Activated naive CD4-positive, alpha-beta T cell treated with anti-CD3 and anti-CD28 coated beads for 36 hours (primary cell): Measurements from ENCODE around the gene TGFB1. TPM values are rescaled to one million over a fixed set of nuclear protein-coding genes. Genes with fewer than 3 reads are reported as not detected.
A peak's percentile ranks its signal among the peaks of the same experiment; 100 is the strongest.

Source experiments
- CTCF ChIA-PET: fragments of 350-600 bp; sonication (Branson Sonifier 250); formaldehyde crosslinking; loops from one replicate; lab custom pipeline; 2021; ENCODE audit warnings: antibody characterized with exemption; lab: Charles Lee
- DNase-seq: peaks from one replicate; pipeline ENCODE4 v3.0.0-alpha.2; 2020
- H3K27ac Mint-ChIP-seq: one replicate; pipeline ENCODE4 v1.8.0; 2021; ENCODE audit warnings: mild to moderate bottlenecking, mixed read lengths
- H3K27me3 Mint-ChIP-seq: one replicate; pipeline ENCODE4 v1.8.0; 2021; ENCODE audit warnings: low read depth, mixed read lengths
- H3K36me3 Mint-ChIP-seq: one replicate; pipeline ENCODE4 v1.8.0; 2021; ENCODE audit warnings: low read depth, mixed read lengths
- H3K4me1 Mint-ChIP-seq: one replicate; pipeline ENCODE4 v1.8.0; 2021; ENCODE audit warnings: low read depth, mixed read lengths
- H3K4me3 Mint-ChIP-seq: one replicate; pipeline ENCODE4 v1.8.0; 2021; ENCODE audit warnings: mild to moderate bottlenecking, moderate library complexity, mixed read lengths
- H3K9me3 Mint-ChIP-seq: one replicate; pipeline ENCODE4 v1.8.0; 2021; ENCODE audit warnings: mixed read lengths
- intact Hi-C: fragments of 100-400 bp; cut with micrococcal nuclease; formaldehyde crosslinking; loops from one replicate; pipeline ENCODE4 v1.15.1; 2023
- total RNA-seq, 2 experiments: library from RNA; stranded (reverse); gene quantifications; one replicate each; pipeline ENCODE4 v1.2.3, GENCODE V29; 2021

The TGFB1 gene
- total RNA-seq, 2 experiments from 2014 or later: 94.4 to 95.6 TPM

GRCh38 chr19:41304706-41305483 lies 48.8 kb downstream of the TGFB1 start:
- Mint-ChIP-seq H3K27ac (peak overlapping the region; percentile 95), H3K36me3 (peaks cover 62% of the 10 kb centered on the region), H3K9me3 (no peaks in the 10 kb centered on the region), H3K27me3 (no peaks in the 10 kb centered on the region), H3K4me3 (no peak overlapping the region), H3K4me1 (peaks cover 93% of the 10 kb centered on the region)
- CTCF ChIA-PET: interaction anchor here (0.9 to 1.5 kb wide), 2 partner anchors 32 to 42 kb away, joined by 4 to 5 read pairs; no protein-coding TSS in a partner anchor
- DNase-seq: no peak
- intact Hi-C loops: loop anchor here (5.0 kb wide), 1 partner anchor 292 kb away; no protein-coding TSS in a partner anchor

GRCh38 chr19:41303954-41304353 lies 49.8 kb downstream of the TGFB1 start:
- CTCF ChIA-PET: no interaction called here
- DNase-seq: no peak
- intact Hi-C loops: loop anchor here (1.0 kb wide), 1 partner anchor 37 kb away; no protein-coding TSS in a partner anchor
- H3K27ac Mint-ChIP-seq: peak overlapping the region; percentile 95
- H3K36me3 Mint-ChIP-seq: peaks cover 71% of the 10 kb centered on the region
- H3K4me1 Mint-ChIP-seq: peaks cover 99% of the 10 kb centered on the region
- no peaks in the 10 kb centered on the region for H3K27me3 Mint-ChIP-seq
- H3K9me3 Mint-ChIP-seq: no peaks in the 10 kb centered on the region
- H3K4me3 Mint-ChIP-seq: no peak overlapping the region

- Mint-ChIP-seq H3K9me3 (no peaks in the 10 kb centered on the region), H3K4me3 (peak overlapping the region; percentile 53), H3K36me3 (peaks cover 75% of the 10 kb centered on the region), H3K27ac (peak overlapping the region; percentile 95), H3K27me3 (no peaks in the 10 kb centered on the region), H3K4me1 (peaks cover 99% of the 10 kb centered on the region)
- intact Hi-C loops: loop anchor here (1.0 kb wide), 1 partner anchor 35 kb away; no protein-coding TSS in a partner anchor
- DNase-seq: peak; percentile 86
- CTCF ChIA-PET: interaction anchor here (0.6 to 1.5 kb wide), 4 partner anchors 12 to 98 kb away, joined by 3 to 6 read pairs (median 4); no protein-coding TSS in a partner anchor
These were observed 50.9 kb downstream of the TGFB1 start for GRCh38 chr19:41302624-41303351.

- H3K27ac Mint-ChIP-seq: peak overlapping the region; percentile 2
- H3K27me3 Mint-ChIP-seq: no peaks in the 10 kb centered on the region
- no peak for DNase-seq
- H3K36me3 Mint-ChIP-seq: peaks cover 78% of the 10 kb centered on the region
- intact Hi-C loops: no loop called here
- no peaks in the 10 kb centered on the region for H3K9me3 Mint-ChIP-seq
- CTCF ChIA-PET: interaction anchor here (1.0 to 1.9 kb wide), 2 partner anchors 8 to 92 kb away, joined by 4 to 8 read pairs; no protein-coding TSS in a partner anchor
- no peak overlapping the region for H3K4me3 Mint-ChIP-seq
- peaks cover 100% of the 10 kb centered on the region for H3K4me1 Mint-ChIP-seq
These were observed 53.2 kb downstream of the TGFB1 start for GRCh38 chr19:41300555-41300954.

- H3K9me3 Mint-ChIP-seq: no peaks in the 10 kb centered on the region
- intact Hi-C loops: no loop called here
- DNase-seq: peak; percentile 43
- H3K27ac Mint-ChIP-seq: peak overlapping the region; percentile 54
- CTCF ChIA-PET: interaction anchor here (2.3 kb wide), 1 partner anchor 8 kb away, joined by 11 read pairs; no protein-coding TSS in a partner anchor
- H3K4me1 Mint-ChIP-seq: peaks cover 100% of the 10 kb centered on the region
- no peak overlapping the region for H3K4me3 Mint-ChIP-seq
- peaks cover 79% of the 10 kb centered on the region for H3K36me3 Mint-ChIP-seq
- H3K27me3 Mint-ChIP-seq: no peaks in the 10 kb centered on the region
These were observed 54.0 kb downstream of the TGFB1 start for GRCh38 chr19:41299755-41300089.

- CTCF ChIA-PET: interaction anchor here (0.5 to 2.3 kb wide), 5 partner anchors 8 to 132 kb away, joined by 3 to 11 read pairs (median 4); no protein-coding TSS in a partner anchor
- Mint-ChIP-seq H3K27me3 (no peaks in the 10 kb centered on the region), H3K4me1 (peaks cover 95% of the 10 kb centered on the region), H3K27ac (peak overlapping the region; percentile 54), H3K9me3 (no peaks in the 10 kb centered on the region), H3K36me3 (peaks cover 79% of the 10 kb centered on the region), H3K4me3 (no peak overlapping the region)
- intact Hi-C loops: no loop called here
- DNase-seq: no peak
These were observed 54.5 kb downstream of the TGFB1 start for GRCh38 chr19:41299046-41299754.

GRCh38 chr19:41298348-41298964 lies 55.3 kb downstream of the TGFB1 start:
- intact Hi-C loops: no loop called here
- DNase-seq: no peak

GRCh38 chr19:41297628-41298347 lies 55.9 kb downstream of the TGFB1 start:
- H3K27me3 Mint-ChIP-seq: no peaks in the 10 kb centered on the region
- H3K36me3 Mint-ChIP-seq: peaks cover 74% of the 10 kb centered on the region
- intact Hi-C loops: no loop called here
- DNase-seq: no peak
- no peaks in the 10 kb centered on the region for H3K9me3 Mint-ChIP-seq
- H3K4me3 Mint-ChIP-seq: no peak overlapping the region
- CTCF ChIA-PET: interaction anchor here (1.4 to 2.3 kb wide), 3 partner anchors 10 to 93 kb away, joined by 3 to 11 read pairs (median 5); no protein-coding TSS in a partner anchor
- peak overlapping the region; percentile 80 for H3K27ac Mint-ChIP-seq
- peaks cover 80% of the 10 kb centered on the region for H3K4me1 Mint-ChIP-seq

More at GRCh38 chr19:41298348-41298964, 55.3 kb downstream of the TGFB1 start:
- Mint-ChIP-seq H3K27me3 (no peaks in the 10 kb centered on the region), H3K36me3 (peaks cover 78% of the 10 kb centered on the region), H3K4me3 (no peak overlapping the region), H3K4me1 (peaks cover 87% of the 10 kb centered on the region), H3K9me3 (no peaks in the 10 kb centered on the region), H3K27ac (peak overlapping the region; percentile 77)
- CTCF ChIA-PET: interaction anchor here (0.5 to 2.3 kb wide), 5 partner anchors 9 to 133 kb away, joined by 3 to 11 read pairs (median 4); no protein-coding TSS in a partner anchor

GRCh38 chr19:41296433-41296871 lies 57.3 kb downstream of the TGFB1 start:
- Mint-ChIP-seq H3K4me1 (peaks cover 67% of the 10 kb centered on the region), H3K4me3 (no peak overlapping the region), H3K27me3 (no peaks in the 10 kb centered on the region), H3K36me3 (peaks cover 72% of the 10 kb centered on the region), H3K9me3 (no peaks in the 10 kb centered on the region), H3K27ac (peak overlapping the region; percentile 80)
- intact Hi-C loops: no loop called here
- DNase-seq: no peak
- CTCF ChIA-PET: interaction anchor here (1.4 kb wide), 1 partner anchor 12 kb away, joined by 3 read pairs; no protein-coding TSS in a partner anchor

- no peak overlapping the region for H3K4me3 Mint-ChIP-seq
These were observed 58.2 kb downstream of the TGFB1 start for GRCh38 chr19:41295499-41295898.

GRCh38 chr19:41294393-41294792 lies 59.3 kb downstream of the TGFB1 start:
- no peak overlapping the region for H3K27ac Mint-ChIP-seq
- H3K4me1 Mint-ChIP-seq: peaks cover 47% of the 10 kb centered on the region
- CTCF ChIA-PET: no interaction called here
- no peaks in the 10 kb centered on the region for H3K27me3 Mint-ChIP-seq
- no peak for DNase-seq
- intact Hi-C loops: no loop called here
- peaks cover 63% of the 10 kb centered on the region for H3K36me3 Mint-ChIP-seq
- H3K9me3 Mint-ChIP-seq: no peaks in the 10 kb centered on the region
- H3K4me3 Mint-ChIP-seq: no peak overlapping the region

More at GRCh38 chr19:41295499-41295898, 58.2 kb downstream of the TGFB1 start:
- Mint-ChIP-seq H3K9me3 (no peaks in the 10 kb centered on the region), H3K4me1 (peaks cover 58% of the 10 kb centered on the region), H3K27ac (peak overlapping the region; percentile 15), H3K27me3 (no peaks in the 10 kb centered on the region), H3K36me3 (peaks cover 69% of the 10 kb centered on the region)
- DNase-seq: no peak
- intact Hi-C loops: no loop called here
- CTCF ChIA-PET: no interaction called here
